Activated T-cell treated with anti-CD3 and anti-CD28 coated beads, Interleukin-2, amount 50 U/mL, for 72 hours (primary cell): ENCODE results near the gene RPS3. TPM values are rescaled to one million over a fixed set of nuclear protein-coding genes. Genes with fewer than 3 reads are reported as not detected.
A peak's percentile ranks its signal among the peaks of the same experiment; 100 is the strongest.
"Not testable (repeated sequence)": the region's sequence is repeated elsewhere in the genome, so short reads cannot be mapped to it uniquely, and the experiment has no call there.

Experiments
- ATAC-seq, 2 donors: fragments of 150-1000 bp; cut with Tn5 transposase; replicated peaks in 1 of 2; 2 replicates each; pipeline ENCODE4 v1.10.0; 2021; ENCODE audit warnings: moderate library complexity in 2 of 2, mild to moderate bottlenecking in 1 of 2
- DNase-seq, 2 donors: peaks; one replicate each; pipeline ENCODE4 v3.0.0; 2021 to 2022; ENCODE audit warnings: mixed read lengths in 1 of 2
- H3K27ac Mint-ChIP-seq: one replicate; pipeline ENCODE4 v1.8.0; 2022; ENCODE audit warnings: mild to moderate bottlenecking, moderate library complexity, mixed read lengths
- H3K27me3 Mint-ChIP-seq: one replicate; pipeline ENCODE4 v1.8.0; 2022; ENCODE audit warnings: low read depth, mixed read lengths
- H3K36me3 Mint-ChIP-seq, 2 donors: one replicate each; pipeline ENCODE4 v1.8.0; 2022; ENCODE audit warnings: mixed read lengths in 2 of 2, mild to moderate bottlenecking in 1 of 2; ENCODE audit not compliant: insufficient read depth in 2 of 2
- H3K4me1 Mint-ChIP-seq: one replicate; pipeline ENCODE4 v1.8.0; 2022; ENCODE audit warnings: low read depth, mixed read lengths
- H3K4me3 Mint-ChIP-seq, 2 donors: one replicate each; pipeline ENCODE4 v1.8.0; 2022; ENCODE audit warnings: mild to moderate bottlenecking in 2 of 2, mixed read lengths in 2 of 2, moderate library complexity in 2 of 2
- H3K9me3 Mint-ChIP-seq, 2 donors: one replicate each; pipeline ENCODE4 v1.8.0; 2022; ENCODE audit warnings: mixed read lengths in 2 of 2
- total RNA-seq, 2 donors: library from RNA; stranded (reverse); gene quantifications; one replicate each; pipeline ENCODE4 v1.2.3, GENCODE V29; 2022

The RPS3 gene
- total RNA-seq, 2 donors from 2014 or later: 5,116 to 5,192 TPM

DNA sequence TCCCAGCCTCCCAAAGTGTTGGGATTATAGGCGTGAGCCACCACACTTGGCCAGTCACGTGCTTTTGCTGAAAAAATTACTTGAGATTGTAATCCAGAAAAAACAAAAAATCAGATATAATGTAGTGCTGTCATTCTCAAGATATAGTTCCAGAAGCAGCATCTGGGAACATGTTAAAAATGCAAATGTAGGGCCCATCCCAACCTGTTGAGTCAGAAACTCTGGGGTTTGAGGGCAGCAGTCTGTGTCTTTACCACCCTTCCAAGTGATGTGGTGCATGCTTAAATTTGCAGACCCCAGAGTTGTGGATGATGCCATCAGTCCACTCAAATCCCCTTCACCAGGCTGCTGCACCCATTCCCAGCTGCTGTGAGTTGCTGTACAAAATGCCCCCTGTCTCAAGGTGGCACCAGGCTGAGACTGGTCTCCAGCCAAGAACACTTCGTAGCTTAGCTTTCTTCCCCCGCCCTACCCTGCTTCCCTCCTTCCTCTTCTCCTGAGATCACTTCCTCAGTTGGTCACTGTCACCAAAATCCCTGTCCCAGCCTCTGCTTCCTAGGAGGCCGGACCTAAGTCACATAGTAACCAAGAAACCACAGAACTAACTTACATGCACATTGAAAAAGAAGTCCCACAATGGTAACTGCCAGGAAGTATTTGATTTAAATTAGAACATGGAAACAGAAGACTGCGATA is 29.6 kb upstream of the RPS3 start:
- H3K4me1 Mint-ChIP-seq: peaks cover 15% of the 10 kb centered on the region
- ATAC-seq: no peak
- no peaks in the 10 kb centered on the region for H3K36me3 Mint-ChIP-seq
- peak overlapping the region; percentile 29 to 33 for H3K4me3 Mint-ChIP-seq
- no peaks in the 10 kb centered on the region for H3K27me3 Mint-ChIP-seq
- no peak overlapping the region for H3K27ac Mint-ChIP-seq
- DNase-seq: no peak
- H3K9me3 Mint-ChIP-seq: no peaks in the 10 kb centered on the region

- ATAC-seq: no peak
- Mint-ChIP-seq H3K4me1 (peaks cover 15% of the 10 kb centered on the region), H3K9me3 (no peaks in the 10 kb centered on the region), H3K27me3 (no peaks in the 10 kb centered on the region), H3K27ac (no peak overlapping the region), H3K4me3 (no peak overlapping the region), H3K36me3 (no peaks in the 10 kb centered on the region)
- no peak for DNase-seq
Observed at GRCh38 chr11:75371949-75372876, 27.1 kb upstream of the RPS3 start.

DNA sequence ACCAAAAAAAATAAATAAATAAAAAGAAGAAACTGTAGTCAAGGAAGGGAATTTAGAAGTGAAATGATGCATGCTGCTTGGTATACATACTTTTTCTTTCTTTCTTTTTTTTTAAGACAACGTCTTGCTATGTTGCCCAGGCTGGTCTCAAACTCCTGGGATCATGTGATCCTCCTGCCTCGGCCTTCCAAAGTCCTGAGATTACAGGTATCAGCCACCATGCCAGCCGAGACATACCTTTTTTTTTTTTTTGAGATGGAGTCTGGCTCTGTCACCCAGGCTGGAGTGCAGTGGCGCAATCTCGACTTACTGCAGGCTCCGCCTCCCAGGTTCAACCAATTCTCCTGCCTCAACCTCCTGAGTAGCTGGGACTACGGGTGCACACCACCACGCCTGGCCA is 26.1 kb upstream of the RPS3 start:
- H3K36me3 Mint-ChIP-seq: no peaks in the 10 kb centered on the region
- no peaks in the 10 kb centered on the region for H3K9me3 Mint-ChIP-seq
- no peak for ATAC-seq
- H3K4me3 Mint-ChIP-seq: no peak overlapping the region
- H3K27ac Mint-ChIP-seq: no peak overlapping the region
- H3K4me1 Mint-ChIP-seq: peaks cover 15% of the 10 kb centered on the region
- H3K27me3 Mint-ChIP-seq: no peaks in the 10 kb centered on the region
- DNase-seq: no peak

- H3K36me3 Mint-ChIP-seq: no peaks in the 10 kb centered on the region
- no peak overlapping the region for H3K4me3 Mint-ChIP-seq
- ATAC-seq (no peak), DNase-seq (no peak)
- H3K27me3 Mint-ChIP-seq: no peaks in the 10 kb centered on the region
- no peak overlapping the region for H3K27ac Mint-ChIP-seq
- no peaks in the 10 kb centered on the region for H3K9me3 Mint-ChIP-seq
- H3K4me1 Mint-ChIP-seq: peaks cover 5% of the 10 kb centered on the region
Observed at GRCh38 chr11:75374646-75375045, 24.7 kb upstream of the RPS3 start.

DNA sequence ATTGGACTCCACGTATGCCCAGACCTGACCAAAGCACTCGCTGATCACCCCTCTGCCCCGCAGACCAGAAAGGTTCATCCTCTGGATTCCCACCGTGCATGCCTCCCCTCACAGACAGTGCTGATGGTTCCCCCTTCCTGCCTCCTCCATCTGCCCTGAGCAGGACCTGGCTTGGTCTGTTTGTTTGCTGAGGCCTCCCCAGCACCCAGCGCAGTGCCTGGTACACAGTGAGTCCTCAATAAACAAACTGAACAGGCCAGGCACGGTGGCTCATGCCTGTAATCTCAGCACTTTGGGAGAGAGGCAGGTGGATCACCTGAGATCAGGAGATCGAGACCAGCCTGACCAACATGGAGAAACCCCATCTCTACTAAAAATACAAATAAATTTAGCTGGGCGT is 23.7 kb upstream of the RPS3 start:
- DNase-seq: no peak
- no peaks in the 10 kb centered on the region for H3K36me3 Mint-ChIP-seq
- H3K9me3 Mint-ChIP-seq: no peaks in the 10 kb centered on the region
- H3K4me3 Mint-ChIP-seq: no peak overlapping the region
- no peaks in the 10 kb centered on the region for H3K27me3 Mint-ChIP-seq
- no peak for ATAC-seq
- H3K4me1 Mint-ChIP-seq: no peaks in the 10 kb centered on the region
- H3K27ac Mint-ChIP-seq: no peak overlapping the region

DNA sequence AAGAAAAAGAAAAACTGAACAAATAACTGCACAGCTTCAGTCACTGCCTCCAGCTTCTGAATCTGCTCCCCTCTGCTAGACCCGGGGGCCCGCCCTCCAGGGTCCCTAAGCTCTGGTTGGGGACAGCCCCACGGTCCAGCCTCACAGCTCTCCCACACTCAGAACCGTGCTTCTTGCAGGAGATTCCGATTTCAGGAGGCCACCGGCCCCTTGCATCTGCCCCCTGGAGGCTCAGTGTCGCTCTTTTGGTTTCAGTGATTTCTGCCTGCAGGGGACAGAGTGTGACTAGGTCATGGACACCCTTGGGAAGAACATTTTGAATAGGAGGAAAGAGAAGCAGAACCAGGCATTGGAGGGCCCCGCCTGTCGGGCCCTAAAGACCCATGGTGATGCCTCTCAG is 23.1 kb upstream of the RPS3 start:
- no peak overlapping the region for H3K27ac Mint-ChIP-seq
- no peaks in the 10 kb centered on the region for H3K27me3 Mint-ChIP-seq
- DNase-seq (no peak), ATAC-seq (no peak)
- H3K4me3 Mint-ChIP-seq: no peak overlapping the region
- H3K36me3 Mint-ChIP-seq: no peaks in the 10 kb centered on the region
- H3K4me1 Mint-ChIP-seq: no peaks in the 10 kb centered on the region
- no peaks in the 10 kb centered on the region for H3K9me3 Mint-ChIP-seq

DNA sequence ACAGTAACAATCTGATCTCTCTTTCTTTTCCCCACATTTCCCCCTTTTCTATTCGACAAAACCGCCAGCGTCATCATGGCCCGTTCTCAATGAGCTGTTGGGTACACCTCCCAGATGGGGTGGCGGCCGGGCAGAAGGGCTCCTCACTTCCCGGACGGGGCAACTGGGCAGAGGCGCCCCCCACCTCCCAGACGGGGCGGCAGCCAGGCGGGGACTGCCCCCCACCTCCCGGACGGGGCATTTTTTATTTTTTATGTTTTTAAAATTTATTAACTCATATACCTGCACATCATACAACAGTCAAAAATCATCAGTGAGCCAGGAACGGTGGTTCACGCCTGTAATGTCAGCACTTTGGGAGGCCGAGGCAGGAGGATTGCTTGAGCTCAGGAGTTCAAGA is 20.5 kb upstream of the RPS3 start:
- not testable (repeated sequence) for H3K27ac Mint-ChIP-seq, DNase-seq, H3K36me3 Mint-ChIP-seq, H3K9me3 Mint-ChIP-seq, H3K4me3 Mint-ChIP-seq, H3K4me1 Mint-ChIP-seq, H3K27me3 Mint-ChIP-seq, ATAC-seq

- DNase-seq: no peak
- no peaks in the 10 kb centered on the region for H3K27me3 Mint-ChIP-seq
- peaks cover 19% of the 10 kb centered on the region for H3K4me1 Mint-ChIP-seq
- H3K27ac Mint-ChIP-seq: no peak overlapping the region
- H3K36me3 Mint-ChIP-seq: no peaks in the 10 kb centered on the region
- no peak overlapping the region for H3K4me3 Mint-ChIP-seq
- ATAC-seq: no peak
- H3K9me3 Mint-ChIP-seq: no peaks in the 10 kb centered on the region
Observed at GRCh38 chr11:75380245-75380644, 19.1 kb upstream of the RPS3 start.

GRCh38 chr11:75380716-75381420 is 18.4 kb upstream of the RPS3 start:
- no peak overlapping the region for H3K27ac Mint-ChIP-seq

GRCh38 chr11:75383246-75383645 is 16.1 kb upstream of the RPS3 start:
- Mint-ChIP-seq H3K4me3 (peak overlapping the region in 1 of 2 donors; percentile 39), H3K9me3 (no peaks in the 10 kb centered on the region), H3K27ac (peak overlapping the region; percentile 57), H3K27me3 (no peaks in the 10 kb centered on the region), H3K4me1 (peaks cover 19% of the 10 kb centered on the region), H3K36me3 (no peaks in the 10 kb centered on the region)
- DNase-seq: peak; percentile 28 to 37
- ATAC-seq: peak; percentile 58 to 81

More at GRCh38 chr11:75380716-75381420, 18.4 kb upstream of the RPS3 start:
- Mint-ChIP-seq H3K36me3 (no peaks in the 10 kb centered on the region), H3K4me3 (no peak overlapping the region), H3K9me3 (no peaks in the 10 kb centered on the region), H3K4me1 (peaks cover 19% of the 10 kb centered on the region), H3K27me3 (no peaks in the 10 kb centered on the region)
- DNase-seq (no peak), ATAC-seq (no peak)

DNA sequence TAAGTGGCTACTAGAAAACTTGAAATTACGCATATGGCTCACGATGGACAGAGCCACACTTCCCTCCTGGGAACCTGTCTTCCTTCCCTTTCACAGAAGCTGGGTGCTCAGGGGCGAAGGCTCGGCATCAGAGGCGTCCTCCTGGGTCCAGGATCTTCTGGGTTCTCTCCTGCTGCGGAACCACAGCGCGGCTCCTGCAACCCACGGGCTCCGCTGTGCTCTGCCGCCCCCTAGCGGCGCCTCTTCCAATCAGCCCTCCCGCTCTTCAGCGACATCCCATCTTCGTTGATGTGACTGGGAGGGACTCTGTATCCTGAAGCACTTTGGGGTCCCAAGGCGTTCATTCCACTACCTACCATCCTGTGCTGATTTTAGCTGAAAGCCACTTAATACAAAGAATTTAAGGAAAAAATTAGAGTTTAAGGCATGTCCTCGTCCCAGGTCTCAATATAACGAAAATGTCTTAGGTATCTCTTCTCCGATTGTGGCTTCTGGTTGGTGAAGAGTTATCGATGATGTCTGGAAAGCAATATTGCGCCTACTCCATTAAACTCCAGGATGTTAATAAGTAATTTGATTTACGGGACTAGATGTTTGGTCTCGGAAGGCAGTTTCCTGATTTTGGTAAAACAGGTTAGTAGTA is 14.8 kb upstream of the RPS3 start:
- Mint-ChIP-seq H3K36me3 (no peaks in the 10 kb centered on the region), H3K27me3 (no peaks in the 10 kb centered on the region), H3K4me3 (peak overlapping the region; percentile 64 to 80), H3K27ac (peak overlapping the region; percentile 79), H3K9me3 (no peaks in the 10 kb centered on the region), H3K4me1 (peaks cover 19% of the 10 kb centered on the region)
- DNase-seq (peak; percentile 76 to 88), ATAC-seq (peak; percentile 79 to 86)

DNA sequence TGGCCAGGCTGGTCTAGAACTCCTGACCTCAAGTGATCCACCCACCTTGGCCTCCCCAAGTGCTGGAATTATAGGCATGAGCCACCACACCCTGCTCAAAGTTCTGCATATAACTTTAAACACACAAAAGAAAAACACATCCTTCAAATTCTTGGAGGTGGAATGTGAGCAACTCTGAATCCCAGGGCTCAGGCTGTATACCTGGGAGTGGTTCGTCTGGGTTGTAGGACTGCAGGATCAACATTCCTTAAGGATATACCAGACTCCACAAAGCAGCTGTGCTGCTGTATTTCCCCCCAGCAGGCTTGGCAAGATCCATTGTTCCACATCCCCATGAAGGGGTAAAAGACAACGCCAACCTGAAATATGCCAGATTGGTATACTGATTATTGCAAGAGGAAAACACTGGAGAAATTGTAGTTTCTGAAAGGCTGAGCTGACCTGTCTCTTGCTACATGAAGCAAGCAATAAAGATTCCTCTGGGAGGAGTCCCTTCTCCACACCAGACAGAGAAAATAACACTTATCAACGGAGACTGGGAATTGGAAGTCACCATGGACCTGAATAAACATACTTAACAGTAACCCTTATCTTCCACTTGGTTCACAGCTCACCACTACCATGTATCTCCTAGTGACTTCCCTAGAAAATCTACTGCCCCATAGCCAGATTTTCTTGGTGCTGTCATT is 12.2 kb upstream of the RPS3 start:
- no peaks in the 10 kb centered on the region for H3K27me3 Mint-ChIP-seq
- DNase-seq (no peak), ATAC-seq (no peak)
- H3K4me1 Mint-ChIP-seq: peaks cover 19% of the 10 kb centered on the region
- H3K27ac Mint-ChIP-seq: no peak overlapping the region
- no peak overlapping the region for H3K4me3 Mint-ChIP-seq
- no peaks in the 10 kb centered on the region for H3K9me3 Mint-ChIP-seq
- H3K36me3 Mint-ChIP-seq: no peaks in the 10 kb centered on the region
